HG02759 (cell line): ENCODE measurements around the gene GRID2.
"Not testable (repeated sequence)": the region's sequence is repeated elsewhere in the genome, so short reads cannot be mapped to it uniquely, and the experiment has no call there.

Experiments
- ATAC-seq: cut with Tn5 transposase; IDR thresholded peaks from one replicate; pipeline ENCODE4 v1.9.1; 2021; ENCODE audit warnings: mild to moderate bottlenecking, moderate library complexity; ENCODE audit not compliant: unreplicated experiment

GRID2 gene

DNA sequence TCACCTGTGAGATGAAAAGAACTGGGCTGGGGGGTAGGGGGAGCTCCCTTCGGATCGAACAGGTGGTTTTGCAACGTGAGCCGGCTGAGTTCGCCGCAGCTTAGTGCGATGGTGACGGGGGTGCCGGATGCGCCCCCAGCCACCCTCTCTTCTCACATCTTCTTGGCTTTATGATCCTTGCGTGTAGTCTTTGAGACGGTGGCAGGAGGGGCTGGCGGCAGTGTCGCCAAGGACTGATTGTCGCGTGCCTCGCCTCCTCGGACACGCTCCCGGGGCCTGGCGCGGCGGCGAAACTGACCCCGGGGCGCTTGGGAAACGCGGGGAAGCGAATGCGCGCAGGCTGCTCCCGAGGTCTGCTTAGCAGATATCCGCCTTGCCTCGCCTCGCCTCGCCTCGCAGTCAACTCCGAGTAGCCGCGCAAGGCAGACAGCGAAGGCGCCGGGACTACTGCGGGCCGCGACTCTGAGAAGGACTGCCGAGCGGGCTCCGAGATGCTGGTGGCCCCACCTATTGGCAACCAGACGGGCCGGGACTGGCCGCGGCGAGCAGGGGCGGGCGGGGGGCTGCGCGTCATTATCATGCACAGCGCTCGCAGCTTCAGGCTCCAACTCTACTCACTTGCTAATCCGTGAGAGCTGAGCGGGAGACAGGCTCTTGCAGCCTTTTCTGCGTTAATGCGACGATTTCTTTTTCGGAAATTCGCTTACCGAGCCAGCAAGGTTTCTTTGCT lies 1.5 kb downstream of the GRID2 start:
- no peak for ATAC-seq

DNA sequence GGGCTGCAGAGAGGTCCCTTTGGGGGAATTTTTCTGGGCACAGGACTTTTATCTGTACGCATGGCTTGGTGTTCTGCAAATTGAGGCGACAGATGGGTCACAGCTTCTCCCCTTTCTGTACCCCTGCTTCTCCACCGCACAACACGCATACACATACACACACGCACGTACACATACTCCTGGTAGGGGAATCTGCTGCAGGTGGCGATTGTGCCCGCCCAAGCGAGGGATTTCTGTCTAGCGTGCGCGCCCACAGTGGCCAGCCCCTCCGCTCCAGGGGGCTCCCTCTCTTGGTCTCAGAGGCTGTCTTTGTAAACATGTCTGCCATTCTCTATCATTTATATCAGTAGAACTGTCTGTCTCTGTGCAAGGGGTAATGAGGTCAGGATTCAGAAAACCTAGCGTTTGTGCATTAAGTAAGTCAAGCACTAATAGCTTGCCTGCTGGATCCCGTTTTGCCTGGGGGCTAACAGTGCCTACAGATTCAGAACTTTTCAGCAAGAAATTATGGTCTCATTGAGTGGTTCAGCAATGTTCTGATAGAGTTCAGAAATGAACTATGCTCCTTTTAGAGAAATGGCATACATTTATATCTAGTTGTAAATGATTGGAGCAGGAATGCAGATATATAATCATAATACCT lies 2.2 kb downstream of the GRID2 start:
- ATAC-seq: no peak

DNA sequence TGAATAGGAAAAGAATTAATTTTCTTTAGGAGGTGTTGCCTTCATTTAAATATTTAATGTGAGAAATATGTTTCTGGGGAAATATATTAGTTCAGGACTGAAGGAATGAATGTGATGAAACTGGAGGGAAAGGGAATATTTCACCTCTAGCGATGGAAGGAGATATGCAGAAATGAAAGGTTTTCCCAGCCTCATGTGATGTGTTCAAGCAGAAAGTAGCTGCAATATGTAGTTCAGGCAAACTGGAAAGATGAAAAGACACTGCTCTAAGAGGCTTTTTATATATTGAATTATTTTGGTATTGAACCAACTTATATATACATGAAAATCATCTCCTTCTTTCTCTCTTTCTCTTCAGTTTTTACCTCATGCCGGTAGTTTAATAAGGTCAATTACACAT lies 3.4 kb downstream of the GRID2 start:
- no peak for ATAC-seq

DNA sequence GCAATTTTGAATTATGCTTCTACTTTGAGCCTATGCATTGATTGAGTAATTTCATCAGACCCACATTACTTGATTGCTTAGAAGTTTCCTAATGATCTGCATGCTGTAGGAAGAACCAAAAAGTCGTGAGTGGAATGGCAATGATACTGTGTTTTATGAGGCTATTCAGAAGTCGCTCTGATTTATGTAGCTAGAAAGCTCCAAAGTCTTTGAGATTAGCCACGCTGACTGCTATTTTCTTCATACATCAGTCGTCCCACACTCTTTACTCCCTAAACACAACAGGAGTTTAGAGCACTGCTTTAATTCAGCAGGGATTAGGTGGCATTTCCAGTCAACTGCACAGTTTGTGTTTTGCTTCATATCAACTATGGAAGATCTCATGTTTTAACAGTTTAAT lies 4.1 kb downstream of the GRID2 start:
- no peak for ATAC-seq

DNA sequence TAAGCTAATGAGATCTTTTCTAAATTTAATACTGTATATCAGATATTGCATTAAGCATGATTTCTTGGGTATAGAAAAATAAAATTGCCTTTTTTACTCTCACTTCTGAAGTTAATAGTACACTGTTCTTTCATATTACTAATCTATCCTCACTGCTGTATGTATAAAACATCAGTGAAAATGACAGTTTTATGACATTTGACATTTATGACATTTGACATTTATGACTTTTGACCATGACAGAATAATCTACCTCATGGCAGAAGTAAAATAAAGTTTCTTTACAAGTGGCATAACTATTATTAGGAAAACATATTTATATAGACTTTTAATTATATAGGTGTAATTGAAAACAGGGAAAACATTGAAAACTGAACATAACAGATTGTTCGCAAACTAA lies 13.3 kb downstream of the GRID2 start:
- no peak for ATAC-seq

DNA sequence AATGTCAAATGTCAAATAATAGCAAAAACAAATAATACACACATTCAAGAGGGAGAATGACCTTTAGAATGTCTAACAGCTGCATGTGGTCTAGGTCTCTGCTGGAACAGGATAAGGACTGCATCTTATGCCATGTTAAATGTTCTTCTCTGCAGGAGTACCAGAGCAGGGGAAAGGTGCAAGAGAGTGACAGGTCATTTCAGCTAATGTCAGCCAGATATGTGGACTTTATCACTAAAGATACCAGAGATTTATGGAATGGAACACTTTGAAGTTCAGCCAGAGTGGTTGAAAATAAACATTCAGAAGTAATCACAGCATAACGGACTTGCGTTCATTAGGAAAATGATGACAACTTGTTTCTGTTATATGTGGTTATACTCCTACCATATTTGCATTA lies 24.3 kb downstream of the GRID2 start:
- no peak for ATAC-seq

DNA sequence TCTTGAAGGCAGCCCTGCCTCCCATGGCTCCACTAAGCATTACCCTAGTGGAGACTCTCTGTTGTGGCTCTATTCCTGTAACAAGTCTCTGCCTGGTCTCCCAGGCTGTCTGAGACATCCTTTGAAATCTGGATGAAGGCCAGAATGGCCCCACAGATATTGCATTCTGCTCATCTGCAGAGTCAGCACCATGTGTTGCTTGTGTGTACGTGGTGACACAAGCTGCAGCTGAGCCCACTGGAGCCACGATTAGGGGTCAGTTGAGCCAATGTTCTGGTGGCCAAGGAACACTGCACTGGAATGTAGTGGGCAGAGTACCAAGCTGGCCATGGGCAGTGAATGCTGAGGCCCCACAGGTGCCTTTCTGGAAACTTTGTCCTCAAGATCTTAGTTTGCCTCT lies 29.2 kb downstream of the GRID2 start:
- no peak for ATAC-seq

DNA sequence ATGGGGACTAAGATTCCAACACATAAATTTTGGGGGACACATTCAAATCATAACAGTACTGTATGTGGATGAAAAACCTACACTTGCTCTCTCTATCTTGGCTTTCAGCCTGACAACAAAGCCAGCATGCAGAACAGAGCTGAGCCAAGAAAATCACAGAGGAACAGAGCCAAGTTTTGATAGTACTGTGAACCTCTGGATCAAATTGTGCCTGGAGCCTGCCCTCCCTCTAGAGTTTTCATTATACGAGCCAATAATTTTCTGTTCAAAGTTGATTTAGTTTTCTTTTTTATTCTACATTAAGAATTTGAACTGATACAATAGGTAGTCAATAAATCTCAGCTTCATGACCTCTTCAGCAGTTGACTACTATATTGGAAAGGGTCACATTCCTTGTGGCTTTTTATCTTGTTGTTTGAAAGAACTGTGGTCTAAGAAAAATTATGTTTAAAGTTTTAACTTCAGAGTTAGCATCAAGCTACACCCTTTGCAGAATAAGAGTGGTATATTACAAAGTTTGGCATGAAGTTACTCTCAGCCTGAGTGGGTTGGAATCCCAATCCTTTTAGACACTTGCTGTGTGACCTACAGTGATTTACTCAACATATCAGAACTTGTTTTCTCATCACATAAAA lies 31.1 kb downstream of the GRID2 start:
- no peak for ATAC-seq

DNA sequence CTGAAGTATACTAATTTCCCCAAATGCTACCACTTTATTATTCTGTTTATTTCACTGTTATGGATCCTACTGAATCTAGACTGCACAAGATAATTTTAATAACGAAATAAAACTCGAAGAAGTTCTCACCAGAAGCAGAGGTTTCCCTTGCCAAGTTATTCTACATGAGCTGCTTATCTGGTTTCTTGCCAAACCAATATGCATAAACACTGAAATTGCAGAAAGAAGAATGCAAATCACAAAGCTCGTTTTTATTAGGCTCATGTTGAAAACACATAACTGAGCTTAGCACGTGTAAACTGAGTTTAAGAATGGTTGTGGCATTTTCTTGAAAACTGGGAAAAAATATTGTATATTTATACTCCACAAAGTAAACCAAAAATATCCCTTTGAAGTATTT lies 35.9 kb downstream of the GRID2 start:
- no peak for ATAC-seq

DNA sequence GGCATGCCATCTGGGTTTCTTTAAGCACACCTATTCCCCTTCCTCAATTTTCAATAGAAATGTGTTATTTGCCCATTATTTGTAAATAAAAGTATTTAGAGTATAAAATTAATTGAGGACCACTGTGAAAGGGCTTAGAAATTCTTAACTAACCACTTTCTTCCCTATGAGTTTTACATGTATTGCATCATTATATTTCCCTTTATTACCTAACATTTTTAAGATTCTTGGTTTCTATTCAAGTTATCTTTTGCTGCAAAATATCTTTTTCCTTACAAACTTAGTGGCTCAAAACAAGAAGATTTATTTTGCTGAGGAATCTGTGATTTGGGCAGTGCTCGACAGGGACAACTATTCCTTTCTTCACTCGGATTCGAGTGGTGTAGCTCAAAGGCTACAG lies 40.5 kb downstream of the GRID2 start:
- no peak for ATAC-seq

DNA sequence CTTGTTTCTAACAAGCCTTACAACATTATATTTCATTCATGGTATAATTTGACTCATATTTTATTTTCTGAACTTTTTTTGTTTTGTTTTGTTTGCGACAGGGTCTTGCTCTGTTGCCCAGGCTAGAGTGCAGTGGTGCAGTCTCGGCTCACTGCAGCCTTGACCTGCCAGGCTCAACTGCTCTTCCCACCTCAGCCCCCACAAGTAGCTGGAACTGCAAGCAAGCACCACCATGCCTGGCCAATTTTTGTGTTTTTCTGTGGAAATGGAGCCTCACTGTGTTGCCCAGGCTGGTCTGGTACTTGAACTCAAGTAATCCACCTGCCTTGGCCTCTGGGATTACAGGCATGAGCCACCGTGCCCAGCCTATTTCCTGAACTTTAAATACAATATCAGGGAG lies 42.5 kb downstream of the GRID2 start:
- ATAC-seq: no peak

DNA sequence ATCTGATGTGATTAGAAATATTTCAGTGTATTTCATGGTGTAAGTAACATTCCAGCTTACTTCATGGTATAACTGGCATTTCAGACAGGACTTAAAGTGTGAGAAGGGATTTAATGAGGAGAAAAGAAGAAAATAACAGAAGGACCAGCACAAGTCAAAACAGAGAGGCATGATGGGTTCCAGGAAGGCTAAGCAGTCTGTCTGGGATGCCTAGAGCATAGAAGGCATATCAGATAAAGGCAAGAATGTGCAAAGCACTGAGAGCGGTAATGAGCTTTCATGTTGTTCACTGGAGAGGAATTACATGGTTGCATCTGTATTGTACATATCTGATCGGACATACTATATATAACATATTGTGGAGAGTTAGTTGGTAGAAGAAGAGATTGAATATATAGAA lies 54.2 kb downstream of the GRID2 start:
- no peak for ATAC-seq

DNA sequence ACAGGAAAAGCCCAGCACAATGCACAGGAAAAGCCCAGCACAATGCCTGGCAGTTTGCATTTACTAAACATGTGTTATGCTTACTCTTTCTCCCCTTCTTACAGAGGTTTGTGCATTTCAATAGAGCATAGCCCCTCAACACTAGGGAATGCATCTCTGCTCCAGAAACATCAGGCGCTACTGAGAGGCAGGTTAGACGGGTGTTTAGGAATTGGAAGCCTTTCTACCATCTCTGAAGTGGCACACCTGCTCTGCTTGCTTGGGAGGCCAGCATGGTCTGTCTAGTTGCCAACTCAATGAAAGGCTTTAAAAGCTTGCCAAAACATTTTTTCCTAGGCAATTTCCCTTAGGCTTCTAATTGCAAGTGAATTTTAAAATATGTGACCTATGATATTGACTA lies 55.7 kb downstream of the GRID2 start:
- no peak for ATAC-seq

DNA sequence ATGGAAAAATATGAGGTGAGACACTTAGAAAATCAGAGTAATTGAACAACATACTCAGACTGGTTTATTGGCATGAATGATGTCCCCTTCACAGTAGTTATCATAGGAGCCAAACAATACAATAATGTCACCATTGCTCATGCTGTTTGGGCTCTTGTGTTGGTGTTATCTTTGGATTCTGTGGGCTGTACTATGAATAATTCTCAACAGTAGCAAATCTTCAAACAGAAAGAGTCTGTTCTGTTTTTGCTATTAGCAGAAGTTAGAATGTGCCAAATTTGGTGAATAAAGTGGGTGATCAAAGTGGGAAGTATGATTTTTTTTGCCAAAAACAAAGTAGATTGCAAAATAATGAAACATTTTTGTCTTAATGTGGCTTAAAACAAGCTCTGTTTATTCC lies 58.3 kb downstream of the GRID2 start:
- no peak for ATAC-seq

DNA sequence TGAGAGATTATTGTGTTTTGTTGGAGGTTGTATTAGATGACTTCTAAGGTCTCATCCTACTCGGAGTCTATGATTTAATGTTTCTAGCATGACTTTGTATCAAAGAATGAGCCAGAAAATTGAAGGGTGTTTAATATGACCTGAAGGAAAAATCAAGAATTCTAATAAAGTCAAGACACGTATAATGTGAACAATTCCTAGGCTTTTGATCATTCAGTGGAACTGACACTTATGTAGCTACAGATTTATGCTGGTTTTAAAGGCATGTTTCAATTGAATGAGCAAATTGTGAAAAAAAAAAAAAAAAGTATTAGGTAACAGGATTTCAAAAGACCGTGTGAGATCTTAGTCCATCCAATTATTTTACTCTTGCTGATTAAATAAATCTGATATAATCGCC lies 64.9 kb downstream of the GRID2 start:
- ATAC-seq: no peak

DNA sequence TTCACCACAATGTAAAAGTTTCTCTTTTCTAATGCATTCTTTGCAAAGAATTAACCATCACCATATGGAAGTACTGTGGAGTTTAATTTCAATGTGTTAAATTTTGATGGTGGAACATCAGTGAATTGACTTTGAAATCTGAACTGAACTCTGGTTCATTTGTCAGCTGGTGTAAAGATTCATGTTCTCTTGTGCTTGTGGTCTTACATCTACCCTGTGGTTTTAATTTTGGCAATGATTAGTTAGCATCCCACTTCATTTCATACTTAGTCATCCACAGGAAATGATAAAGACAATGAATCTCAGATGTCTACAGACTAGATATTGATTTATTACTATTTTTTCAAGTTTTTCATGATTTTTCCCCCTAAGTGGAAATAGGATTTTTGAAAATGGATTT lies 77.8 kb downstream of the GRID2 start:
- ATAC-seq: no peak

DNA sequence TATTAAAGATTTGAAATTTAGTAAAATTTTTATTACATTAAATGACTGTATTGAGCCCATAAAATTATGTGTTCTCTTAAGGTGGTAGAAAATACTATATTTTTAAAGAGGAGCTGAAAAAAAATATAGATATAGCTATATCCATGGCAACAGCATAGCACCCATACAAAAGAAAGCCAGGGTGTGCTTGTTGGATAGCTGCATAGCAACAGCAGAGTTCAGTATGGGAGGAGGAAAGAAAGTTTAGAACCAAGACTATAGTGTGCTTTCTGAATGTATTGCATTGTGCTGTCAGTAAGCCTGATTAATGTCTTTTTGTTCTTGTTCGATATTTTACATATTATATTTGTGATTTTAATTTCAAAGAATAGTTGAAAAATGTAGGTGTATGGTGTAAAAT lies 78.4 kb downstream of the GRID2 start:
- no peak for ATAC-seq

DNA sequence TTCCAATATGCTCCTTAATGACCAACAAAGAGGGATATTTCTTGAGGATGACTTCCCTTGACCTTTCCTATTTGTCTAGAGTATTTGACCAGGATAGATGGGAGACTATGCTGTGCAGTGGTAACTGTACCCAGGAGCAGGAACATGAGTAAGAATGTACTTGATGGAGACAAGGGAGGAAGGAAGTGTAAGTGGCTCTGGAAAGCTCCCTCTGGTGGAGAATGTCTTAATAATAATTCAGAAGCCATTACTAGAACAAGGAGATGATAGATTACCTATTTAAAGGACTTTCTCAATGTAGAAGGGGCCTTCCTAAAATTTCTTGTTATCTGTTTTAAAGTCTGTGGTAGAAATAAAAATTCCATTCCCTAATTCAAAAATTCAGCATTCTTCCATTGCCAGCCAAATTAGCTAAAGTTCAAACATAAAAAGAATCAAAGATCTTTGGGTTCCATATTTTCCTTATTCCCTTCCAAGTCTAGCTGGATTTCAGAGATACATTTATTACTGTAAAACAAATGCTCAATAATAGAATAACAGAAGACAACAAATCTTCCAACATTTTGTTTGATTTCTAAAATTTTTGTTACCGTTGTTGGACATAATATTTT lies 83.8 kb downstream of the GRID2 start:
- peak; percentile 90 for ATAC-seq

DNA sequence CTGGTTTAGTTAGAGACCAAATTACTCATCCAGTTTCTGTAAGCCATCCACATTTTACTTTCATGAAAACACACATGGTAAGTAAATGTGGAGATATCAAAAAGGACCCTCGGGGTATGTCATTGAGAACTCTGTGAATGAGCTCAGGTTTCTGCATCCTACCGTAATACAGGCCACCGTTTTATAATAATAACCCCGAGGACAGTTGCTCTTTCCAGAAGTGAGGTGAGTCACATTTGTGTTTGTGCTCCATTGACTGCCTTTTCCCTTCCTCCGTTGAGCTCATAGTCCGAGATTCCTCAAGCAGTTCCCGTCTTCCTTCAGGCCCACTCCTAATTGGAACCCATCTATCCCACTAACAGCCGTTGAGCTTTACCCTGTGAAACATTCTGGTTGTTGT lies 95.3 kb downstream of the GRID2 start:
- no peak for ATAC-seq

DNA sequence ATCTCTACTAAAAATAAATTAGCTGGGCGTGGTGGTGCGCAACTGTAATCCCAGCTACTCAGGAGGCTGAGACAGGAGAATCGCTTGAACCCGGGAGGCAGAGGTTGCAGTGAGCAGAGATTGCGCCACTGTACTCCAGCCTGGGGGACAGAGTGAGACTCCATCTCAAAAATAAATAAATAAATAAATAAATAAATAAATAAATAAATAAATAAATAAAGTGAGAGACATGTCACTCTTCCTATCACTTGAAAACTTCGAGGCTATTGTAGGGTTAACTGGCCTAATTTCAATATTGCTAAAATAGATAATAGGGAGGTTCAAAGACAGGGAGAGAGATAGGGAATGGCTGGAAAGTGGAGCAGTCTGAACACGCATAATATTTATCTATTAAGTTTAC lies 99.8 kb downstream of the GRID2 start:
- not testable (repeated sequence) for ATAC-seq

DNA sequence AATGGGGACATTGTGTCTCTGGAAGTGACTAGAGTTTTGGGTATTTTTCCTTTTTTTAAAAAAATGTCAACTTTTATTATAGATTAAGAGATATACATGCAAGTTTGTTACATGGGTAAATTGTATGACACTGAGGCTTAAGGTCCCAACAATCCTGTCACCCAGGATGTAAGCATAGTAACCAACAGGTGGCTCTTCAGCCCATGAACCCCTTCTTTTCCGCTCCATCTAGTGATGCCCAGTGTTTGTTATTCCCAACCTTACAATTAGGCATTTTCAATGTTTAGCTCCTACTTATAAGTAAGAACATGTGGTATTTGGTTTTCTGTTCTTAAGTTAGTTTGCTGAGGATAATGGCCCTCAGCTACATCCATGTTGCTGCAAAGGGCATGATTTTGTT lies 102.7 kb downstream of the GRID2 start:
- ATAC-seq: no peak

DNA sequence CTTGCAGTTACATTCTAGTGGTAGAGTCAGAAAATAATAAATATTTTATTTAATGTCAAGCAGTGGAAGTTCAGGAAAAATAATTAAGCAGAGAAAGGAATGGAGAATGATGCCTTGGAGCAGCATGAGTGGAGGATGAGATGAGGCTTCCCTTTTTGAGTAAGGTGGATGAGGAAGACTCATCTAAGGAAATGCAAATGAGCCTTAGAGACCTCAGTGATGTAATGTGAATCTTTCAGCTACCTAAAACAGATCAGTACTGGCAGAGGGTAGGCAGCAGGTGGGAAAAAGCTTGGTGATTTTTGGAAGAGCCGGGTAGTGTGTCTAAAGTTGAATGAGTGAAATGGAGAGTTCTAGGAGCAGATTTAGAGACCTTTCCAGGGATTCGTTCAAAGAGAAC lies 118.2 kb downstream of the GRID2 start:
- ATAC-seq: peak; percentile 86
